ENCODE data around the gene CLDN4.
"Not testable (repeated sequence)": the region's sequence is repeated elsewhere in the genome, so short reads cannot be mapped to it uniquely, and the experiment has no call there.

Gene CLDN4, protein sequence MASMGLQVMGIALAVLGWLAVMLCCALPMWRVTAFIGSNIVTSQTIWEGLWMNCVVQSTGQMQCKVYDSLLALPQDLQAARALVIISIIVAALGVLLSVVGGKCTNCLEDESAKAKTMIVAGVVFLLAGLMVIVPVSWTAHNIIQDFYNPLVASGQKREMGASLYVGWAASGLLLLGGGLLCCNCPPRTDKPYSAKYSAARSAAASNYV

DNA sequence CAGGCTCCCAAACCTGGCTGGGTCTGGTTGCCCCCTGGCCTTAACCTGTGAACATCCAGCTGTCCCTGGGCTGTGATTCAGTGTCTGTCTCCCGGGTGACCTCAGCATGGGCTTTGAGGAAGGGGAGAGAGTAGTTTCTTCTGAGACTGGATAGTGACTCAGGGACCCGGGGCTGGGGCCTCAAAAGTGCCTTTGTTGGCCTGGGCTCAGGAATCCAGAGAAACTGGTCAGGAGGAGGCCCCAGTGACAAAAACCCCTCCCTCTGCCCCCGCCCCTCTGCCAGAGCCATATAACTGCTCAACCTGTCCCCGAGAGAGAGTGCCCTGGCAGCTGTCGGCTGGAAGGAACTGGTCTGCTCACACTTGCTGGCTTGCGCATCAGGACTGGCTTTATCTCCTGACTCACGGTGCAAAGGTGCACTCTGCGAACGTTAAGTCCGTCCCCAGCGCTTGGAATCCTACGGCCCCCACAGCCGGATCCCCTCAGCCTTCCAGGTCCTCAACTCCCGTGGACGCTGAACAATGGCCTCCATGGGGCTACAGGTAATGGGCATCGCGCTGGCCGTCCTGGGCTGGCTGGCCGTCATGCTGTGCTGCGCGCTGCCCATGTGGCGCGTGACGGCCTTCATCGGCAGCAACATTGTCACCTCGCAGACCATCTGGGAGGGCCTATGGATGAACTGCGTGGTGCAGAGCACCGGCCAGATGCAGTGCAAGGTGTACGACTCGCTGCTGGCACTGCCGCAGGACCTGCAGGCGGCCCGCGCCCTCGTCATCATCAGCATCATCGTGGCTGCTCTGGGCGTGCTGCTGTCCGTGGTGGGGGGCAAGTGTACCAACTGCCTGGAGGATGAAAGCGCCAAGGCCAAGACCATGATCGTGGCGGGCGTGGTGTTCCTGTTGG lies at the start of gene CLDN4:
Gene CLDN4 (plus strand): TSS at position 316 of the 903 bp plus-strand sequence. CDS start 206 bp downstream, at position 522.
- no peak for DNase-seq

DNA sequence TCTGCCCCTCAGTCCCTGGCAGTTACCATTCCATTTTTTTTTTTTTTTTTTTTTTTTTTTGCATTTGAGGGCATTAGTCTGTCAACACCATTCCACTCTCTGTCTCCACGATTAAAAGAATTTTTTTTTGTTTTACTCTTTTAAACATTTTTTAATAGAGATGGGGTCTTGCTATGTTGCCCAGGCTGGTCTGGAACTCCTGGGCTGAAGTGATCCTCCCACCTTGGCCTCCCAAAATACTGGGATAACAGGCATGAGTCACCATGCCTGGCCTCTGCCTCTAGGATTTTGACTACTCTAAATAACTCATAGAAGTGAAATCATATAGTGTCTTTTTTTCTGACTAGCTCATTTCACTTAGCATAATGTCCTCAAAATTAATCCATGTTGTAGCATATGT lies 44.2 kb upstream of the CLDN4 start:
- DNase-seq = no peak

DNA sequence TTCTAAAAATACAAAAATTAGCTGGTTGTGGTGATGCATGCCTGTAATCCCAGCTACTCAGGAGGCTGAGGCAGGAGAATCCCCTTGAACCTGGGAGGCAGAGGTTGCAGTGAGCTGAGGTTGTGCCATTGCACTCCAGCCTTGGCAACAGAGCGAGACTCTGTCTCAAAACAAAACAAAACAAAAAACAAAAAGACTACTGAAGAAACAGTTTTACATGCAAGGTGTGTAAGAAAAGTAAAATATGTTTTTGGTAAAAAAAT lies 43.1 kb upstream of the CLDN4 start:
- DNase-seq = not testable (repeated sequence)

GRCh38 chr7:73789051-73789450 lies 41.7 kb upstream of the CLDN4 start:
- DNase-seq = no peak

DNA sequence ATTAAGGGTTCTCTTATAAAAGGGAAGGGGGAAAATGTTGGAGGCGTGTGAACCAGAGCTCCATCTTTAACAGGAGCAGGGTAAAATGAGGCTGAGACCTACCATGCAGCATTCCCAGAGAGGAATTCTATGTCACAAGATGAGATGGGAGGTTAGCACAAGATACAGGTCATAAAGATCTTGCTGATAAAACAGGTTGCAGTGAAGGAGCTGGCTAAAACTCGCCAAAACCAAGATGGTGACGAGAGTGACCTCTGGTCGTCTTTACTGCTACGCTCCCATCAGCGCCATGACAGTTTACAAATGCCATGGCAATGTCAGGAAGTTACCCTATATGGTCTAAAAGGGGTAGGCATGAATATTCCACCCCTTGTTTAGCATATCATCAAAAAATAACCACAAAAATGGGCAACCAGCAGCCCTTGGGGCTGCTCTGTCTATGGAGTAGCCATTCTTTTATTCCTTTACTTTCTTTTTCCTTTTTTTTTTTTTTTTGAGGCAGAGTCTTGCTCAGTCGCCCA lies 39.6 kb upstream of the CLDN4 start:
- DNase-seq = not testable (repeated sequence)

DNA sequence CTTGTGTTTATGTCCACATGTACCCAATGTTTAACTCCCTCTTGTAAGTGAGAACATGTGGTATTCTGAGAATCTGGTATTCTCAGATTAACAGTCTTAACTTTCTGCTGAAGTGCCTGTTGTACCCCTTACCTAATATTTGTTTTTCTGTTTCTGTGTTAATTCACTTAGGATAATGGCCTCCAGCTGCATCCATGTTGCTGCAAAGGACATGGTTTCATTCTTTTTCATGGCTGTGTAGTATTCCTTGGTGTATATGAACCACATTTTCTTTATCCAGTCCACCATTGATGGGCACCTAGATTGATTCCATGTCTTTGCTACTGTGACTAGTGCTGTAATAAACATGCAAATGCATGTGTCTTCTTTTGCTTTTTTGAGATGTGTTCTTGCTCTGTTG lies 35.6 kb upstream of the CLDN4 start:
- DNase-seq = not testable (repeated sequence)

DNA sequence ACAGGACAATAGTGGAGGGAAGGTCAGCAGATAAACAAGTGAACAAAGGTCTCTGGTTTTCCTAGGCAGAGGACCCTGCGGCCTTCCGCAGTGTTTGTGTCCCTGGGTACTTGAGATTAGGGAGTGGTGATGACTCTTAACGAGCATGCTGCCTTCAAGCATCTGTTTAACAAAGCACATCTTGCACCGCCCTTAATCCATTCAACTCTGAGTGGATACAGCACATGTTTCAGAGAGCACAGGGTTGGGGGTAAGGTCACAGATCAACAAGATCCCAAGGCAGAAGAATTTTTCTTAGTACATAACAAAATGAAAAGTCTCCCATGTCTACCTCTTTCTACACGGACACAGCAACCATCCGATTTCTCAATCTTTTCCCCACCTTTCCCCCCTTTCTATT lies 34.1 kb upstream of the CLDN4 start:
- not testable (repeated sequence) for DNase-seq

DNA sequence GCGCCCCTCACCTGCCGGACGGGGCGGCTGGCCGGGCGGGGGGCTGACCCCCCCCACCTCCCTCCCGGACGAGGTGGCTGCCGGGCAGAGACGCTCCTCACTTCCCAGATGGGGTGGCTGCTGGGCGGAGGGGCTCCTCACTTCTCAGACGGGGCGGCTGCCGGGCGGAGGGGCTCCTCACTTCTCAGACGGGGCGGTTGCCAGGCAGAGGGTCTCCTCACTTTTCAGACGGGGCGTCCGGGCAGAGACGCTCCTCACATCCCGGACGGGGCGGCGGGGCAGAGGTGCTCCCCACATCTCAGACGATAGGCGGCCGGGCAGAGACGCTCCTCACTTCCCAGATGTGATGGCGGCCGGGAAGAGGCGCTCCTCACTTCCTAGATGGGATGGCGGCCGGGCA lies 33.6 kb upstream of the CLDN4 start:
- DNase-seq = not testable (repeated sequence)

- no peak for DNase-seq
Observed at GRCh38 chr7:73799282-73800141, 31.3 kb upstream of the CLDN4 start.

GRCh38 chr7:73801577-73801976 lies 29.2 kb upstream of the CLDN4 start:
- DNase-seq = no peak

GRCh38 chr7:73802459-73802858 lies 28.3 kb upstream of the CLDN4 start:
- no peak for DNase-seq

GRCh38 chr7:73809467-73809951 lies 21.3 kb upstream of the CLDN4 start:
- no peak for DNase-seq

DNA sequence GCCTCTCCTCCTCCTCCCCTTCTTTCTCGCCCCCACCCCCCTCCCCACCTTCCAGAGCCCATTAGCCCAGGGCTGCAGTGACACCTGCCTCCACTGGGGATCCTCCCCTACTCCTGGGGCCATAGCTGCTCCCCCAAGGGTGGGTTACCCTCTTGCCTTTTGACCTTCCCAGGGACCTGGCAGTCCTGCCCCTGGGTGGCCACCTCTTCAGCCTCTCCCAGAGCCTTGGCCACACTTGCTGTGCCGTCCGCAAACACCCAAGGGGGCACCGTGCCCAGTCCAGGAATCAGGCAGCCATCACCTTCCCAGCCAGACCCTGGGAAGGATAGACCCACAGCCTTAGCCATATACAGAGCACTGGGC lies 19.8 kb upstream of the CLDN4 start:
- DNase-seq = no peak

DNA sequence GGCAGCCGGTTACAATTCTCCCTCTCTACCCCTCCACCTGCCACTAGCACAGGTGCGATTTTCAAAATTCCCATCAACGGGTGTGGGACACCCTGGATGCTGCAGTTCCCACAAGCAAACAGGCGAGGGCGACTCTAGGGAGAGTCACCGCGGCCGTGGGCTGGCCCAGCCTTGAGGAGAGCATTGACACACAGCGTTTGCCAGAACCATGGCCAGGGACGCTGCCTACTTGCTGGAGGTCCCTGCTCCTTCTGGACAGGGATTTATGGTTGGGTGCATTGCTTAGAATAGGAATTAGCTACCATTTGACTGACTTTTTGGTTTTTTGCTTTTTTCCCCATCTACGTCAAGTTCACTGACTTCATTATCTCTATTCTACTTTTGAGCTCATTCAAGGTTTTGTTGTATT lies 19.0 kb upstream of the CLDN4 start:
- DNase-seq = peak; percentile 57 to 58

DNA sequence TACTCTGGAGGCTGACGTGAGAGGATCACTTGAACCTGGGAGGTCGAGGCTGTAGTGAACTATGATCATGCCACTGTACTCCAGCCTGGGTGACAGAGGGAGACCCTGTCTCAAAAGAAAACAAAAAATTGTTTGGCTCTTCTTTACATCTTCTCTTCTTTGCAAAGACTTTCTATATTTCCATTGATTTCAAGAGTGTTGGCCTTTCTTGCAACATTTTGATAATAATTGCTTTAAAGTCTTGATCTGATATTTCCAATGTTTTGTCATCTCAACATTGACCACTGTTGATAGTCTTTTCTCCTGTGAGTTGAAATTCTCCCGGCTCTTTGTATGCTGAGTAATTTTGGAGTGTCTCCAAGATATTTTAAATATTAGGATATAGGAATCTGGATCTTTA lies 17.8 kb upstream of the CLDN4 start:
- no peak for DNase-seq

DNA sequence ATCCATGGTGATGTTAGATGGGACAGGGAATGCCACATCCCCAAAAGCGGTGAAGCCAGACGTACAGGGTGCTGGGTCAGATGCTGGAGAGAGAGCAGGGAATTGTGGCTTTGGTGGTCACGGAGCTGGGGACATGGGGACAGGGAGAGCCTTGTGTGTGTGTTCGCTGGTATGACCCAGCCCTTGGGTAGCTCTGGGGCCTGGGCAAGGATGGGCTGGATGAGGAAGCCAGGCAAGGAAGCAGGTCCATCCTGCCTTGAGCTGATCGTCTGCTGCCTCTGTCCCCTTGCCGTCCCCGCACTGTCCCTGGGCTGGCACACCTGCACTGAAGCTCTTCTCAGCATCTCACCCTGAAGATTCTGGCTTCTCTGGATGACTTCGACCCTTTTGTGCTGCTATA lies 15.4 kb upstream of the CLDN4 start:
- no peak for DNase-seq

DNA sequence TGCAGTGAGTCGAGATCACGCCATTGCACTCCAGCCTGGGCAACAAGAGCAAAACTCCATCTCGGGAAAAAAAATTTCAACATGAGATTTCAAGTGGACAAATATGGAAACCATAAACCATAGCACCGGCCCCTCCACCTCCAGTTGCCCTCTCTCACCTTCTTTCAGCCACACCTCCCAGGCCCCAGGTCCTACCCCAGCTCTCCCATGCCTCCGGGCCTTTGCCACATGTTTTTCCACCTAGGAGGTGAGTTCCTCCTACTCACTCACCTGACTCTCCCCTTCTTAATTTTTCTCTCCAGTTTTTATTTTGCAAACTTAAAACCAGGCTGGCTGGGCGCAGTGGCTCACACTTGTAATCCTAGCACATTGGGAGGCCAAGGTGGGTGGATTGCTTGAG lies 13.7 kb upstream of the CLDN4 start:
- no peak for DNase-seq

DNA sequence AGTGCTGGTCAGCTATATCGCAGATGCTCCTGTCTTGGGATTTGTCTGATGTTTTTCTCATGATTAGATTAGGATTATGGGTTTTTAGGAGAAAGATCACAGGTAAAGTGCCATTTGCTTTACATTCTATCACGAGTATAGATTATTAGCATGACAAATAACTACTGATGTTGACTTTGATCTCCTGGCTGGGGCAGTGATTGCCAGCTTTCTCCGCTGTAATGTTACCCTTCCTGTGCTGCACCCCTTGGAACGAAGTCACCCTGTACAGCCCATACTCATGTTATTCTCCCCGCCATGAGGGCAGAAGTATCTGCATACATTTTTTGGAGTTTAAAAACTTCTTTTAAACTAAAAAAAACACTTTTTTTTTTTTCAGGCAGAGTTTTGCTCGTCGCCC lies 10.8 kb upstream of the CLDN4 start:
- no peak for DNase-seq

- not testable (repeated sequence) for DNase-seq
Observed at GRCh38 chr7:73821597-73822285, 9.1 kb upstream of the CLDN4 start.

GRCh38 chr7:73822319-73823173 lies 8.2 kb upstream of the CLDN4 start:
- no peak for DNase-seq

- DNase-seq = no peak
Observed at GRCh38 chr7:73823257-73823656, 7.5 kb upstream of the CLDN4 start.

All from stimulated activated CD4-positive, alpha-beta T cell treated with anti-CD3 and anti-CD28 coated beads, Interleukin-2, amount 100 ng/mL, for 48 hours (primary cell).